GM18498 (cell line): ENCODE results near the gene CERK.

Experiments used
- ATAC-seq: cut with Tn5 transposase; IDR thresholded peaks from one replicate; pipeline ENCODE4 v1.9.1; 2021; ENCODE audit warnings: mild to moderate bottlenecking, moderate library complexity; ENCODE audit not compliant: unreplicated experiment

Gene CERK

DNA sequence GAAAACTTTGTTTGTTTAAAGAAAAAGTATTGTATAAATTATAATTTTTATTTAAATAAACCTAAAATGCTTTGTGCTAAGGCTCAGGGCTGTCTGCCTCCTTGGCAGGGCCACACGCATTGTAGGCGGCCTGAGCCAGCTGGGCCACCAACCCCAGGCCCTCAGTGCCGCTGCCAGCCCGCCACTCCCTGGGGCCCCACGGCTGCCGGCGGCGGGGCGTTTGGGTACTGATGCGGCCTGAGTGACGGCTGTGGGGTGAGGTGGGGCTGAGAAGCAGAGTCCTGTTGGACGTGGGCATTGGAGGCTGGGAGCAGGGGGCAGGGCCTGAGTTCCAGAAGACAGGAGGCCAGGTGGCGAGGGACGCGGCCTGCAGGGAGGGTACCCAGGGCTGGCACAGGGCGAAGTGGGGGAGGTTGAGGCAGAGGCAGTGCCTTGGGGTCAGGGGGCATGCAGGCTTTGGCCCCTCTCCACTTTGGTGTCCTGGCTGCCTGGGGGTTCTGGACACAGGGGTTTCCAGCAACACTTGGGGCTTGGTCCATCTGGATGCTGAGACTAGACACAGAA is 58.3 kb downstream of the CERK start:
- no peak for ATAC-seq

DNA sequence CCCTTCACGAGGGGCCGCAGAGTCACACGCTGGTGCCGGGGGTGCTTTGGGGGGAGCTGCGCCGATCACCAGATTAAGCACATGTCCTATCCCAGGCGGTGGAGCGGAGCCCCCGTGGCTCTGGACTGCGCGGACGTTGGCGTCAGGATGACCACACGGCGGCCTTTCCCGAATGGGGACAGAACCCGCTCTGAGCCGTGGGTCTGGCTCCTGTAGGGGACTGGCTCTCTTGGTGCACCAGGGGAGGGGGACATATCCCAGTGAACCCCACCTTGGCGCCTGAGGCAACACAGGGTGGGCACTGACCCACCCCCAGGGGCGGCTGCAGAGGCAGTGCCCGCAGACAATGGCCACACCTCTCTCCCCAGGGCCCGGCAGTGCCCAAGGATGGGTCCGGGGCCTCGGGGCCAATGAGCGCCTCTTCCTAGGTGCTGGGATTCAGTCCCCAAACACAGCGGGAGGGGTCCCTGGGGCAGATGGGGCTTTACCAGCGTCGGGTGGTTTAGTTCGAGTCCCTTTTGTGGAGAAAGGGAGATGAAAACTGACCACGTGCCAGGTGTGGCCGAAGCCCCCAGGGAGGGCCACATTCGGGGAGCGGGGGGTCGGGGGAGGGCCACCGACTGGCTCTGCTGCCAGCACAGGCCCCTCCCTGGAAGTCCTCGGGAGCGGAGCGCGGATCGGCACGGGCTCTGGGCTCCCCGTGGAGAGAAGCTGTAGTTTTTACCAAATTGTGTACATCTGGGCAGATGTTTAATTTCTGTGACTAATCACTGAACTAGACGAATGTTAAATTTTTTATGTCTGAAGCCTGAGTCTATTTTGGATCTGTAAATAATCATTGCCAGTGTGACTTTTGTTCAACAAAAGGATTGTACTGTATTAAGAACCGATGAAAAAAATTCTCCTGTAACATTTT is 59.0 kb downstream of the CERK start:
- ATAC-seq, result no peak

DNA sequence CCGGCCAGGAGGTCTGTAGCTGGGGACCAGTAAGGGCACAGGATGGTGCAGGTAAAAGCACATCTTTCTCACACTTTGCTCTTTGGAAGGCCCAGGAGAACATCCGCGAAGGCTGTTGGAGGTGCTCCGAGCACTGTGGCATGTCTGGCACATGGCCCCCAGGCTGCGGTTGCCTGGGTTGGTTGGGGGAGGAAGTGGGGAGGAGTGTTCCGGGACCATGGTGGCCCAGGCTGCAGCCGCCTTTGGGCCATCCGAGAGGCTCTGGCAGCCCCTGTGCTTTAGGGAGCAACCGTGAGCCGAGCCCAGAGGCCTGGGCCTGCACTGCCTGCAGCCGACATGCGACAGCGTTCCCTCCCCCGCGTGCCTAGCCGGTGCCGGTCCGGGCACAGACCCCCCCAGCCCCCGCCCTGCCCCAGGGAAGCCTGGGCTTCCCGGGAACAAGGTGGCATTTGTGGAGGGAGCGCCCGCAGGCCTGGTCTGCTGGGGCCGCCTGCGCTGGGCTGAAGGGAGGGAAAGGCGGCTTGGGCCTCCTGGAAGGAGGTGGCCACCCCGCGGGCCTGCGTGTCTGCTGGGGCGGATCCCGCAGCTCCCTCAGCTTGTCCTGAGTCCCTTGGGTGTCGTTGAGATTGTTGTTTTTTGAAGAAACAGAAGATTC is 59.9 kb downstream of the CERK start:
- no peak for ATAC-seq

DNA sequence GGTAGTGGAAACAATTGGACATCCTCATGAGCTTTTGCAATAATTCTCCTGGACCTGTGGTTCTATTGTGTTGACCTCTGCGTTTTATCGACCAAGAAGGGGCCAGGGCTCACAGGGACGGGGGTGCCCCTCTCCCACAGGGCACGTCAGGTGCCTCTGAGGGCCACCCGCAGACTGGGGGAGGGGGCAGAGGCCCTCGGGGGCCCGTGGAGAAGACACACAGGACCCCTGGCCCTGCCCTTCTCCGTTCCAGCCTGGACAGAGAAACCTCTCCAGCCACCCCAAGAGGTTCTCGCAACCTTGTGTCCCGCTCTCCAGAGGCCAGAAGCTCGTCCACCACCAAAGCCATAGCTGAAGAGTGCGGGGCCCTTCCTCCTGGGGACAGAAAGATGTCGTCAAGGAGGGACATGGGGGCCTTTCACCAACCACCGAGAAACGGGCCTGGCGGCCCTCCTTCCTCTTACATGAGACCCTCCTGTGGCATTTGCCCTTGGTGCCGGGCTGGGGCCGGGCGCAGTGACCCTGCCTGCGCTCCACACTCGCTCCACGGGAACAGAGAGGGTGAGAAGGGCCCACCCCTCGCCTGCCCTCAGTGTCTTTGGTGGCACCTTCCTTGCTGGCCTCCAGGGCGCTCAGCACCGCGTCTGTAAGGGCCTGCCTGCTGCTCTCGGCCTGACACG is 60.6 kb downstream of the CERK start:
- no peak for ATAC-seq

DNA sequence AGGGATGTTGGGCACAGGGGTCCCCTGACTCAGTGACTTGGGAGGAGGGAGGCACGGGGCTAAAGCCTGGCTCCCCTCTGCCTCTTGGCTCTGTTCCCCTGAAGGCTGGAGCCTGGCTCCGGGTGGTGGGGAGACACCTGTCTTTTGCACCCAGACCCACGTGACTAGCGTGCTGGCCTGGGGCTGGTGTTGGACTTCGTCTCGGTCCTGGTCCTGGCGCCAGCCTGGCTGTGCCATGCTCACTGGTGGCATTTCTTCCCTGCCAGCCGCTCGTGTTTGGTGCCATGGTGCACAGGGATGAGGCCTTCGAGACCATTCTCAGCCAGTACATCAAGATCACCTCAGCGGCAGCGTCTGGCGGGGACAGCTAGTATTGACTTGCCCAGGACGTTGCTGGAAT is 61.2 kb downstream of the CERK start:
- ATAC-seq, result no peak

DNA sequence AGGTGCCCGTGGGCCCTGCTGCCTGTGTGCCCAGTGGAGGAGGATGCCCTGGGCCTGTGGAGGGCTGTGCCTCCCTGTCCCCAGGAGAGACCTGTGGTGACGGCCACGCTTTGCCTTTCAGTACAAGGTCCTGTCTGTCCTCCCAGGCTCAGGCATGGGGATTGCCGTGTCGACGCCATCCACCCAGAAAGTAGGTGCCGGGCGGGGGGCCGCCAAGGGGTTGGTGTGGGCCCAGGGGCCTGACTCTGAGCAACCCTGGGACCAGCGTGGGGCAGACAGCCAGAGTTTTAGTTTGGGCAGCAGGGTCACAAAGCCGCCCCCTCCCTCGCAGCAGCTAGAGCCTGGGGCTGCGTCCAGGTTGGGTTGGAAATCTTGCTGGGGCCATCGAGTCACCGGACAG is 61.6 kb downstream of the CERK start:
- ATAC-seq, result no peak

DNA sequence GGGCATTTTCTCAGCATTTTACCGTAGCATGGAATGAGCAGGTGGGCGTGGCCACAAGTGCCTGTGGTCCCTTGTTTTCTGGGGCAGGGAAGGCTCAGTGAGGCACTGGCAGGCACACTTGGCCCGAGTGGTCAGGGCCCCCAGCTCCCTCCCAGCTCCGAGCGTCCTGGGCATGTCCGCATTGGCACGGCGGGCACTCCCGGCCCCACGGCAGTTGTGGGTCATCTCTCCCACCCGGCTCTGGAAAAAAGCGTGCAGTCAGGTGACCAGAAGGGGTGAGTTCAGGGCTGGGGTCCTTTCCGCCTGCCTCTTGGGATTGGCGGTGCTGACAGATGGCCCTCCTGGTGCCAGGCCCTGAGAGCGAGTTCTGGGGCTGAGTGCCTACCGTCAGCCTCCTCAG is 62.1 kb downstream of the CERK start:
- no peak for ATAC-seq

DNA sequence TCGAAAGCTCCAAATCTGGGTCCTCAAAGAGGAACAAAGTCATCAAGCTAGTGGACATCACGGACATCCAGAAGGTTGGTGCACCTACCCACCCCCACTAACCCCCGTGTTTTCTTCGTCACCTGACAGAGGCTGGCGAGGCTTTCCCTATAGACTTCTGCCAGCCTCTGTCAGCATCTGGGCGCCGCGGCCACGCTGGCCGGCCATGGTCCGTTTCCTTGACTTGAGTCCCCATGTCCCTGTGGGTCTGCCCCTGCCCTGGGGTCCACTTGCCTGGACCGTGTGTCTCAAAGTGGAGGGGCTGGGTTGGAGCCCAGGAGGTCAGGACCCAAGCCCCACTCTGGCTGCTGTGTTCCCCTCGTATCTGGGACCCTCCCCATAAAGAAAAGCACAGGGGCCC is 62.6 kb downstream of the CERK start:
- no peak for ATAC-seq

DNA sequence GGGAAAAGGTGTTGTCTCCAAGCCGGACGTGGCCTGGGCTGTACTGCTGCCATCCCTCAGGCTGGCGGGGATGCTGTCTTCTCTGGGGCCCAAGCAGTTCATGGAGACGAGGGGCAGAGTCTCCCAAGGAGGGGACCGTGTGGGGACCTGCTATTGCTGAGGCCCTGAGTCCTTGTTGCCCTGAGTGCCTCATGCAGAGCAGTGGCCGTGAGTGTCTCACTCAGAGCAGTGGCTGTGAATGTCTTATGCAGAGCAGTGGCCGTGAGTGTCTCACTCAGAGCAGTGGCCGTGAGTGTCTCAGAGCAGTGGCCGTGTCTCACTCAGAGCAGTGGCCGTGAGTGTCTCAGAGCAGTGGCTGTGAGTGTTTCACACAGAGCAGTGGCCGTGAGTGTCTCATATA is 63.1 kb downstream of the CERK start:
- no peak for ATAC-seq

DNA sequence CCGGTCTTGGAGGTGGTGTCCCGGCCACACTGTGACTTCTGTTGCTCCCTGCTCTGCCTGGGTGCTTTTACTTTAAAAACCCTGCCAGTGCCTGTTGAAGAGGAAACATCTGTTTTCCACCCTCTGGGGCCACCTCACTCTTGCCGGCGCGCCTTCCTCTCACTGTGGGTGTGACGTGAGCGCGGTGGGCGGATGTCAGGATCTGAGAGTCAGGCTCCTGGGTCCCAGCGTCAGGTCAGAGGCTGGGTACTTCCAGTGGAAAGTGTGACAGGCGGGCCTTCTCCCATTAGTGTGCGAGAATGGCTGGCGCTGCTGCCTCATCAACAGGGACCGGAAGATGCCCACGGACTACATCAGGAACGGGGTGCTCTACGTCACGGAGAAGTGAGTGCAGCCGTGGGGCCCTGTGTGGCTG is 63.7 kb downstream of the CERK start:
- no peak for ATAC-seq

DNA sequence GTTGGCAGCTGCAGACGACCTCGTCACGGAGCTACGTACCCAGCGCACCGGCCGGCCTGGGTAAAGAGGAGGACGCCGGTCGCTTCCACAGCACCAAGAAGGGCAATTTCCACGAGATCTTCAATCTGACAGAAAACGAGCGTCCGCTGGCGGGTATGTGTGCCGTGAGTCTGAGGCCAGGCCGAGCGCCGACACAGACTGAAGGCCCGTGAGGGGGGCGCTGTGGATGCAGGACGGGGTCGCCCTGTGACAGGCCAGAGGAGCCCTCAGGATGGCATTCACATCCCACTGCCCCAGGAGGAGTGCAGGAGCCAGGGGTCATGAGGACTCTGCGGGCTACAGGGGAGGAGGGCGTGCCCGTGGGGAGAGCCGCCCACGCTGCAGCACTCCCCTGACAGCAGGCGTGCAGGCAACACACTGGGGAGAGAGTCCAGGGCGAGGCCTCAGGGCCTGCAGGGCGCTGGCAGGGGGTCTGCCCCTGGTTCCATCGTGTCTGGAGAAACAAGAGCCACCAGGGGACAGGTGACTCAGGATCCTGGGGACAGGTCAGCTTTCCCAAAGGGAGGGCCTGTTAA is 64.3 kb downstream of the CERK start:
- ATAC-seq, result no peak

DNA sequence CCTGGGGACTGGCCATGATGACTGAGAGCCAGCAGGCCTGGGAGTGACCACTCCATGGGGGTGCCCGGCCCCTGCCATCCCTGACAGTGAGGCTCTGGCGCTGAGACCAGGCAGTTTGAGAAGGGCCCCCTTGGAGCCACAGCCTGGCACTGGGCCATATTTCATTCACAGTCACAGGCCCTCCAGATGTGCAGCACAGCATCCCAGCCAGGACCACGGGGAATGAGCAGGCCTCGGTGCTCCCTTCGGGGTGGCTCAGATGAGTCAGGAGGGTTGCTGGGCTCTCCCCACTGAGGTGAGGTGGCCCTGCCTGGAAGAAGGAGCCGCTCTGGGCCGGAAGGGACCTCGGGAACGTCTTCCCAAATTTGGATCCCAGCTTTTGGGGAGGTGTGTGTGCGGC is 64.8 kb downstream of the CERK start:
- ATAC-seq, result no peak

DNA sequence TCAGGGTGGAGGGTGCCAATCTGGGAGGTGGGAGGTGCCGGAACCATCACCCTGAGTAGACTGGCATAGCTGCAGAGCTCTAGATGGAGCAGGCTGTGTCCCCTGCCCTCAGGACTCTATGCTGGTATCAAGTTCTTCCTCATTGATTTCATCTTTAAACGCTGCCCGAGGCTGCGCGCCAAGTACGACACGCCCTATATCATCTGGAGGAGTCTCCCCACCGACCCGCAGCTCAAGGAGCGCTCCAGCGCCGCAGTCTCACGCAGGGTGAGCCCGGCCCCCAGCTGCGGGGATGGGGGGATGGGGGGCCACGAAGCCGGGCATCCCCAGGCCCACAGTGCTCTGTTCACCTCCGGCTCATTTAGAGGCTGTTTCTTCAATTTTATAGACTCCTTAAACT is 65.3 kb downstream of the CERK start:
- ATAC-seq, result no peak

DNA sequence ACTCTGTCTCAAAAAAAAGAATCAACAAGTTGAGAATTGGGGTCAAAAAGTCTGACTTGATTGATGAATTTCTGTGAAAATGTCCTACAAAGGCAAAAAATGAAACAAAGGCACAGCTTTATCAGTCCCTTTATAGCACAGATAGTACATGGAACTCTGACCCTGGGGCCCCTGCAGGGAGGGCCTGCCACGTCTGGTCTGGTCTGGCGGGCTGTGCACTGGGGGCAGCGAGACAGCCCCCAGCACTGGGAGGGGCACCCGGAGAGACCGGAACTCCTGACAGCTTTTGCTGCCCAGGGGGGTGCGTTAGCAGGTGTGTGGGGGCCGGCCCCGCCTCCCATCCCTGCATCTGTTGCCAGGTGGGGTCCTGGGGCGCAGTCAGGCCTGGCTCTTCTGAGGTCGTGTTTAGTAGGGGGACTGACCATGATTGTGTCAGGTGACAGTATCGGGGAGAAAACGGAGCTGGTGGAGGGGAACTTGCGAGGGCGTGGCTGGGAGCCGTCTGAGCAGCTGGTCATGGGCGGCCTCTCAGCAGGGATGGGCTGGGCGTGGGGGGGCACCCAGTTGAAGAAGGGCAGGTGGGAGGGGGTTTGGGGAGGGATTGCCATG is 66.1 kb downstream of the CERK start:
- ATAC-seq, result no peak

DNA sequence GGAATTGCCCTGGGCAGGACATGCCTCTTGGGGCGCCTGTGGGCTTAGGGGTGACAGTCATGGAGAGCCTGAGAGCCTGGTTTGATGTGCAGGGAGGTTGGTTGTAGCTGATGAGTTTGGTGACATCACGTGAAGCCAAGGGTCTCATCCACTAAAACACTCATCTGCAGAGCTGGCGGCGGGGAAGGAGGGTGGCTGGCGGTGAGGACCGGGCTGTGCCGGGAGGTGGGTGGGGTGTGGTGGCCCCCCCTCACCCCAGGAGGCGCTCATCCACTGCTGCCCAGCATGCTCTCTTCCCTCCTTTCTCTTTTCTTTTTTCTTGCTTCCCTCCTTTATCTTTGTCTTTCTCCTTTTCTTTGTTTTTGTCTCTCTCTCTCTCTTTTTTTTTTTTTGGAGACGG is 68.9 kb downstream of the CERK start:
- no peak for ATAC-seq

DNA sequence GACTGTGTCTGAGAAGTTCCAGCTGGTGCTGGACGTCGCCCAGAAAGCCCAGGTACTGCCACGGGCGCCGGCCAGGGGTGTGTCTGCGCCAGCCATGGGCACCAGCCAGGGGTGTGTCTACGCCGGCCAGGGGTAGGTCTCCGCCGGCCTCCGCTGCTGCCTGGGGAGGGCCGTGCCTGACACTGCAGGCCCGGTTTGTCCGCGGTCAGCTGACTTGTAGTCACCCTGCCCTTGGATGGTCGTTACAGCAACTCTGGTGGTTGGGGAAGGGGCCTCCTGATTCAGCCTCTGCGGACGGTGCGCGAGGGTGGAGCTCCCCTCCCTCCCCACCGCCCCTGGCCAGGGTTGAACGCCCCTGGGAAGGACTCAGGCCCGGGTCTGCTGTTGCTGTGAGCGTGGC is 69.9 kb downstream of the CERK start:
- ATAC-seq, result no peak

DNA sequence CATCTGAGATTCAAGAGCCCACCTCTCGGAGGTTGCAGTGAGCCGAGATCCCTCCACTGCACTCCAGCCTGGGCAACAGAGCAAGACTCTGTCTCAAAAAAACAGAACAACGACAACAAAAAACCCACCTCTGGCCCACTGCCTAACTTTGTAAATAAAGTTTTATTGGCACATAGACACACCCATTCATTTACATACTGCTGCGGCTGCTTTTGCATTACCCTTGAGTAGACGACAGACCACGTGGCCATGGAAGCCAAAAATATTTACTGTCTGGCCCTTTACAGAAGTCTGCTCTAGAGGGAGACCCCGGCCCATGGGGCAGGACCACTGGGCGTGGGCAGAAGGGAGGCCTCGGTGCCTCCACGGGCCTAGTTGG is 70.8 kb downstream of the CERK start:
- ATAC-seq, result no peak

DNA sequence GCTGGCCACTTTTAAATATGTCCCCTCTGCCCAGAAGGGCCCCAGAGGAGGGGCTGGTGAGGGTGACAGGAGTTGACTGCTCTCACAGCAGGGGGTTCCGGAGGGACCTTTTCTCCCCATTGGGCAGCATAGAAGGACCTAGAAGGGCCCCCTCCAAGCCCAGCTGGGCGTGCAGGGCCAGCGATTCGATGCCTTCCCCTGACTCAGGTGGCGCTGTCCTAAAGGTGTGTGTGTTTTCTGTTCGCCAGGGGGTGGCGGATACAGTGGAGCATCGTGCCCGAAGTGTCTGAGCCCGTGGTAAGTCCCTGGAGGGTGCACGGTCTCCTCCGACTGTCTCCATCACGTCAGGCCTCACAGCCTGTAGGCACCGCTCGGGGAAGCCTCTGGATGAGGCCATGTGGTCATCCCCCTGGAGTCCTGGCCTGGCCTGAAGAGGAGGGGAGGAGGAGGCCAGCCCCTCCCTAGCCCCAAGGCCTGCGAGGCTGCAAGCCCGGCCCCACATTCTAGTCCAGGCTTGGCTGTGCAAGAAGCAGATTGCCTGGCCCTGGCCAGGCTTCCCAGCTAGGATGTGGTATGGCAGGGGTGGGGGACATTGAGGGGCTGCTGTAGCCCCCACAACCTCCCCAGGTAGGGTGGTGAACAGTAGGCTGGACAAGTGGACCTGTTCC is 71.3 kb downstream of the CERK start:
- ATAC-seq, result no peak

DNA sequence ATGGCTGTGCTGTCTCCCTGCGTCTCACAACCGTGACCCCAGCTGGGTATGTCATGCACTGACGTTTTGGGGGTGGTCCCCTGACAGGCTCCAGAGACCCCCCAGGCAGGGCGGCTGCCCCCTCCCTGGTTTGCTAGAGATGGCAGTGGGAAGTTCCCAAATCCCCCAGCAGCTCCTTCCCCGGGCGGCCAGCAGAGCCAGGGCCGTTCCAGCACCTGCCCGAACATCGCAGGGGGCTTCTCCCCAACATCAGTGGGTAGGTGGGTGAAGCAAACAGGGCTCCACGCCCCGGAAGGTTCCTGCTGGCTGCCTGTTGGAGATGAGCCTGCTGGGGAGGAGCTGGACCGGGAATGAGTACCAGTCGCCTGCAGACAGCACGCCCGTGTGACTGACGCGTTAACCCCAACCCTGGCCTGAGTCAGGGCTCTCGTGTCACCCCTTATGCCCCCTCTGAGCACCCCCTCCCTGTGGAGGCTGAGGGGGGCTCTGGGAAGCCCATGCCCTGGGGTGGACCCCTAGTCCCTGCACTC is 72.2 kb downstream of the CERK start:
- no peak for ATAC-seq

DNA sequence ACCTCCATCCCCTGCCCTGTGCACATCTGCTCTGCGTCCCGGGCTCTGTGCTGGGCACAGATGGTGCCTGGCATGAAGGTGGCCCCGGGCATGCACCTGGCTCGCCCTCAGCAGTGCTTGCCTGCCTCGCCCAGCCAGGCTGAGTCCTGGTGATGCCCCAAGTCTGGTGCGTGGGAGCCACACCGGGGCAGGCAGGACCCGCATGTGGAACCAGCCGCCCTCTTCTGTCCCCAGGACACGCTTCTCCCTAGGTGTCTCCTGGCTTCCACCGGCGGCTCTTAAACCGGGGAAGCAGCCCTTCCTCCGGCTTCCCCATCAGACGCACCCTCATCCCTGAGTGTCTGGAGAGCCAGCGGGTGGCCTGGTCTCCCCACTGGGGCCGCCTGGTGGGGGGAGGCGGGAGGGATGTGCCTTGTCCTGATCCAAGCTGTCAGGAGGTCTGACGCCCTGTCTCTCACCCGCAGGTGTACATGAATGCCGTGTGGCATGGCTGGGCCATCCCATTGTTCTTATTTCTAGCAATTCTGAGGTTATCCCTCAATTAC is 72.8 kb downstream of the CERK start:
- no peak for ATAC-seq
